KMS-11 (cell line): ENCODE data around the gene POLN.

Source experiments
- H2AFZ ChIP-seq: fragments of 200-600 bp; sonication (generic); 2 replicates; pipeline ENCODE4 v1.6.1; 2016; ENCODE audit warnings: antibody characterized with exemption, mixed run types, low read depth
- H3K27ac ChIP-seq: fragments of 200-600 bp; sonication (generic); 2 replicates; pipeline ENCODE4 v1.6.1; 2016; ENCODE audit warnings: mild to moderate bottlenecking, mixed run types
- H3K27me3 ChIP-seq: fragments of 200-600 bp; sonication (generic); 2 replicates; pipeline ENCODE4 v1.6.1; 2017; ENCODE audit warnings: mild to moderate bottlenecking, low read depth, mixed run types, moderate library complexity; ENCODE audit not compliant: insufficient read depth
- H3K36me3 ChIP-seq: fragments of 200-600 bp; sonication (generic); 2 replicates; pipeline ENCODE4 v1.6.1; 2017; ENCODE audit warnings: mild to moderate bottlenecking, mixed run types; ENCODE audit not compliant: insufficient read depth
- H3K4me1 ChIP-seq: fragments of 200-600 bp; sonication (generic); 2 replicates; pipeline ENCODE4 v1.6.1; 2016; ENCODE audit warnings: mild to moderate bottlenecking, low read depth, mixed run types; ENCODE audit not compliant: poor library complexity, severe bottlenecking
- H3K4me2 ChIP-seq: fragments of 200-600 bp; sonication (generic); 2 replicates; pipeline ENCODE4 v1.7.0; 2016; ENCODE audit warnings: mild to moderate bottlenecking, mixed run types
- H3K4me3 ChIP-seq: fragments of 200-600 bp; sonication (generic); IDR thresholded peaks from 2 replicates; pipeline ENCODE4 v1.6.1; 2017; ENCODE audit warnings: low read depth, low read length, mixed read lengths; ENCODE audit not compliant: insufficient read depth
- H3K79me2 ChIP-seq: fragments of 200-600 bp; sonication (generic); 2 replicates; pipeline ENCODE4 v1.6.1; 2016; ENCODE audit warnings: low read depth, mixed run types; ENCODE audit not compliant: insufficient read depth
- H3K9ac ChIP-seq: fragments of 200-600 bp; sonication (generic); 2 replicates; pipeline ENCODE4 v1.6.1; 2016; ENCODE audit warnings: mild to moderate bottlenecking, mixed run types
- H4K20me1 ChIP-seq: fragments of 200-600 bp; sonication (generic); 2 replicates; pipeline ENCODE4 v1.6.1; 2016; ENCODE audit warnings: mild to moderate bottlenecking, mixed run types; ENCODE audit not compliant: insufficient read depth
- TF ChIP-seq, protein P1 (sequence below): fragments of 200-600 bp; sonication (generic); conservative IDR thresholded peaks from 2 replicates; pipeline ENCODE4 v1.6.1; 2017; ENCODE audit warnings: low read depth, mild to moderate bottlenecking, antibody characterized with exemption, low read length, moderate library complexity, mixed read lengths

The POLN gene

DNA sequence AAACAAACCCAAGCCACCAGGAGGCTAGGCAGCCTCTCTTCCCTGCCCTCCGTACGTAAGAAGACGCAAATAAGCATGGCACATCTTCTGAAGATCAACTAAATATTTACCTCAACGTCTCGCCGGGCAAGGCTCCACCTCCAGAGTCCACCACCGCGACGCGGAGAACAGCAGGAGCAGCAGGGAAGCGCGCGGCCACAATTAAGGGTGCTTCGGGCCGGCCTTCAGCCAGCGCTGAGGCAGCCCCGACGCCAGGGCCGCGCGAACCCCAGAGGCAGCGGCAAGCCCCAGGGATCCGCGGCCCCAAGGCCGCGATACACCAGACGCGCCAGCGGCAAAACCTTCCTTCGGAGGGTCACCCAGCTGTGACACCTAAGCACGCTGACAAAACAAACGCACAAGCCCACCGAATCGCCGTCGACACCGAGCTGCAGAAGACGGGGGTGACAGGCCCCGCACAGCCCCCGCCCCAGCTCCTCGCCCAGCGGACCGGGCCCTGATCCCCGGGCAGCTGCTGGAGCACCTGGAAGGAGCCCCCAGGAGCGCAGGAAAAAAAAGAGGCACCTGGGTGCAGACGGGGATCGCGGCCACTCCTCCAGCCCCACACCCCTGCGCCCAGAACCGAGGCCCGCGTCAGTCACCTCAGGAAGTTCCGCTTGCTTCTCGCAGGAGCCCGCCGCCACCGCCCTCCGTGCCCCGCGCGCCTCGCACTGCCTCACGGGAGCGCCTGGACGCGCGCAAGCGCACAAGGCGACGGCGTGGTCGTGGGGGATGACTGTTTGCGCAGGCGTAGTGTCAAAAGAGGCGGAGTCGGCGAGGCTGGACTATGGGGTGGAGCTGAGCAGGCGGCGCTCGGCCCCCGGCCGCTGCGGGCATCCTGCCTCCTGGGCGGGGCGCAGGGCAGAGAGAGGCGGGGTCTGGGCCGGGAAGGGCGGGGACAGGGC, at the start of gene POLN, which contains the start of gene HAUS3:
POLN (minus strand) TSS at position 712 of the 944 bp plus-strand sequence. CDS start 12,890 bp downstream, outside the sequence.
HAUS3 (minus strand) TSS at position 712 of the 944 bp plus-strand sequence. CDS start 1,175 bp downstream, outside the sequence.
- peaks cover 44% of the 10 kb centered on the region for H3K4me1 ChIP-seq
- H3K9ac ChIP-seq: peak within 1 kb of the TSS; percentile 57; the same call in 1 of the 2 replicates
- TF ChIP-seq, protein P1, sequence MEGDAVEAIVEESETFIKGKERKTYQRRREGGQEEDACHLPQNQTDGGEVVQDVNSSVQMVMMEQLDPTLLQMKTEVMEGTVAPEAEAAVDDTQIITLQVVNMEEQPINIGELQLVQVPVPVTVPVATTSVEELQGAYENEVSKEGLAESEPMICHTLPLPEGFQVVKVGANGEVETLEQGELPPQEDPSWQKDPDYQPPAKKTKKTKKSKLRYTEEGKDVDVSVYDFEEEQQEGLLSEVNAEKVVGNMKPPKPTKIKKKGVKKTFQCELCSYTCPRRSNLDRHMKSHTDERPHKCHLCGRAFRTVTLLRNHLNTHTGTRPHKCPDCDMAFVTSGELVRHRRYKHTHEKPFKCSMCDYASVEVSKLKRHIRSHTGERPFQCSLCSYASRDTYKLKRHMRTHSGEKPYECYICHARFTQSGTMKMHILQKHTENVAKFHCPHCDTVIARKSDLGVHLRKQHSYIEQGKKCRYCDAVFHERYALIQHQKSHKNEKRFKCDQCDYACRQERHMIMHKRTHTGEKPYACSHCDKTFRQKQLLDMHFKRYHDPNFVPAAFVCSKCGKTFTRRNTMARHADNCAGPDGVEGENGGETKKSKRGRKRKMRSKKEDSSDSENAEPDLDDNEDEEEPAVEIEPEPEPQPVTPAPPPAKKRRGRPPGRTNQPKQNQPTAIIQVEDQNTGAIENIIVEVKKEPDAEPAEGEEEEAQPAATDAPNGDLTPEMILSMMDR: no peak
- no peaks in the 10 kb centered on the region for H3K27me3 ChIP-seq
- H2AFZ ChIP-seq: peak within 1 kb of the TSS; percentile 47; the same call in 1 of the 2 replicates
- peaks cover 6% of the 10 kb centered on the region; the same call in 1 of the 2 replicates for H3K36me3 ChIP-seq
- H3K27ac ChIP-seq: peak within 1 kb of the TSS; percentile 36; the same call in 1 of the 2 replicates
- no peaks in the 10 kb centered on the region for H4K20me1 ChIP-seq
- peaks cover 34% of the 10 kb centered on the region for H3K79me2 ChIP-seq
- peak within 1 kb of the TSS; percentile 65 for H3K4me2 ChIP-seq
- peak within 1 kb of the TSS; percentile 86 for H3K4me3 ChIP-seq

GRCh38 chr4:2290974-2291704, 49.2 kb upstream of the POLN start:
- TF ChIP-seq, protein P1: no peak
- H3K4me3 ChIP-seq: no peak overlapping the region
- H3K9ac ChIP-seq: no peak overlapping the region
- no peaks in the 10 kb centered on the region for H3K36me3 ChIP-seq
- H4K20me1 ChIP-seq: no peaks in the 10 kb centered on the region
- H3K79me2 ChIP-seq: no peaks in the 10 kb centered on the region
- H3K4me2 ChIP-seq: no peak overlapping the region
- no peak overlapping the region for H2AFZ ChIP-seq
- H3K27me3 ChIP-seq: no peaks in the 10 kb centered on the region
- no peaks in the 10 kb centered on the region for H3K4me1 ChIP-seq
- no peak overlapping the region for H3K27ac ChIP-seq

DNA sequence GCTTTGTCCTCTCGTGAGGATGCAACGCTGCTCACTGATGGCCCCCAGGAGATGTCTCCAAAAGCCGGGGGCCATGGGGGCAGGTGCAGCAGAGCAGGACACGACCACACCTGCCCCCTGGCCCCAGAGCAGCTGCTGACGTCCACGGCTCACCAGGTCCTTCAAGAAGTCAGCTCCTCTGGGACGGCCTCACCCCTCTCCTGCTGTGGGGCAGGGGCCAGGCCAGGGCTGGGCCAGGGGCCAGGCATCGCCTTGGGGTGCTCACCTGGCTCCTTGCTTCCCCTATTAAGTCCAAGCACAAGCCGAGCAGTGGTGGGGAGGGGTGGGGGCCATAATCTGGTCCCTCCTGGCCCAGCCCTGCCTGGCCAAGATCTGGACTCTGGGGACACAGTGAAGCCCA, 48.6 kb upstream of the POLN start:
- TF ChIP-seq, protein P1: no peak
- no peaks in the 10 kb centered on the region for H4K20me1 ChIP-seq
- no peaks in the 10 kb centered on the region for H3K4me1 ChIP-seq
- no peak overlapping the region for H3K27ac ChIP-seq
- H2AFZ ChIP-seq: no peak overlapping the region
- no peak overlapping the region for H3K9ac ChIP-seq
- H3K36me3 ChIP-seq: no peaks in the 10 kb centered on the region
- H3K4me3 ChIP-seq: no peak overlapping the region
- H3K27me3 ChIP-seq: no peaks in the 10 kb centered on the region
- H3K4me2 ChIP-seq: no peak overlapping the region
- no peaks in the 10 kb centered on the region for H3K79me2 ChIP-seq

DNA sequence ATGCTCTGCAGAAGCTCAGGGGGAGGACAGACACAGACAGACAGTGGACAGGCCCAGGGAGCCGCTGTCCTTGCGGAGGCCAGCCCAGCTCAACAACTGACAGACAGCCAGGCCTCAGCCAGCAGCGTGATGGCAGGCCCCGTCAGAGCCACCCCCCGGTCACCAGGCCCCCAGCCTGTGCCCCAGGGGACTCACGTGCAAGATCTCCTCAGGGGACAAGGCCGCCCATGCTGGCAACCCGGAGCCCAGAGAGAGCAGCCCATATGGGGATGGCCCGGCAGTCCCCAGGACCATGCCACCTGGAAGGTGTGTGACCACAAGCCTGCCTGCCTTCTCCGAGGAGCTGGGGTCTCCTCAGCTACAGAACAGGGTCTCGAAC, 48.0 kb upstream of the POLN start:
- H3K4me3 ChIP-seq: no peak overlapping the region
- no peaks in the 10 kb centered on the region for H3K36me3 ChIP-seq
- H3K4me2 ChIP-seq: no peak overlapping the region

More for the DNA sequence above, 48.0 kb upstream of the POLN start:
- no peaks in the 10 kb centered on the region for H3K27me3 ChIP-seq
- H3K27ac ChIP-seq: no peak overlapping the region
- H3K4me1 ChIP-seq: no peaks in the 10 kb centered on the region
- no peaks in the 10 kb centered on the region for H3K79me2 ChIP-seq
- H4K20me1 ChIP-seq: no peaks in the 10 kb centered on the region
- TF ChIP-seq, protein P1: no peak
- H2AFZ ChIP-seq: no peak overlapping the region
- H3K9ac ChIP-seq: no peak overlapping the region
